Measurements from ENCODE around the gene GOLM1.

Gene GOLM1

GRCh38 chr9:86039991-86040860 is 59.1 kb downstream of the GOLM1 start:
- TF ChIP-seq CTCF (IDR thresholded peaks at IDR 0.05): no peak

DNA sequence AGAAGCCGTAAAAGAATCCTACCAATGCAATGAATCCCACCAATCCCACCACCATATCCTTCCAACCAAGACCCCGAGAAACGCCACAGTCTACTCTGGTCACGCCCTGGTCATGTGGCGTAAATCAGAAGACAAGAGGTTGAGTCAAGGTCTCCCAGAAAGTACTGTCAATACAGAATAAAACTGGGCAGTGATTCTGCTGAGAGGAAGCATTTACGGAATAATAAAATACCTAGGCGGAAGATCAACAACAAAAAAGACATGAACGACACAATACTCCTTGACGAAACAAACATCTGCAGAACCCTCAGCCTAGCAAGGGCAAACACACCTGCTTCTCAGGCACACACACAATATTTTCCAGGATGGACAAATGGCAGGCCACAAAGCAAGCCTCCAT is 62.8 kb downstream of the GOLM1 start:
- TF ChIP-seq CTCF (IDR thresholded peaks at IDR 0.05): no peak

DNA sequence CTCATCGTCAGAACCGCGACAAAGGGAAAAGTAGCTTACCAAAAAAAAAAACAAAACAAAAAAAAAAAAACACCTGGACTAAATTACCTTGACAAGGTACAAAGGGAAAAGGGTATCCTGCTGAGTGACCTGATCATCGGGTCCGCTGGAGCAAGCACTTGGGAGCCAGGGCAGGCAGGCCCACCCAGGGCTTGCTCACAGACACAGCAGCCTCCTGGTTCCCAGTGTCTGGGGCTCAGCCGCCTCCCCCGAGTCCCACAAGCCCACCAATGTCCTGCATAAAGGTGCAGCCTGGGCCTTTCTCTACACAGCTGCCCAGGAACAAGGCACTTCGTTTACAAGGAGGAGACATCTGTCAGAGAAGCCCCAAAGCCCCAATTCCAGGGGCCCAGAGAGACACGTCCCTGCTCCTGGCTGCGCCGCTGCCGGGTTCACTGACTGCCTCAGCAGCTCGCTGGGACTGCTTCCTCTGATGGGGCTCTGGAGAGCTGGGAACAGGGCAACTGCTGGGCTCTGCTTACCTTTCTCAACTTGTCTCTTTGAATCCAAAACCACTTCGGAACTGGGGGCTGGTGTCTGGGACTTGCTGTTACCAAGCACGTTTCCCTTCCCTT is 63.4 kb downstream of the GOLM1 start:
- TF ChIP-seq CTCF (IDR thresholded peaks at IDR 0.05): no peak

GRCh38 chr9:86034863-86035734 is 64.3 kb downstream of the GOLM1 start:
- peak; percentile 72 for TF ChIP-seq CTCF (IDR thresholded peaks at IDR 0.05)

GRCh38 chr9:86027767-86028166 is 71.6 kb downstream of the GOLM1 start:
- no peak for TF ChIP-seq CTCF (IDR thresholded peaks at IDR 0.05)

- TF ChIP-seq CTCF (IDR thresholded peaks at IDR 0.05): no peak
Observed at GRCh38 chr9:86022687-86023266, 76.6 kb downstream of the GOLM1 start.

DNA sequence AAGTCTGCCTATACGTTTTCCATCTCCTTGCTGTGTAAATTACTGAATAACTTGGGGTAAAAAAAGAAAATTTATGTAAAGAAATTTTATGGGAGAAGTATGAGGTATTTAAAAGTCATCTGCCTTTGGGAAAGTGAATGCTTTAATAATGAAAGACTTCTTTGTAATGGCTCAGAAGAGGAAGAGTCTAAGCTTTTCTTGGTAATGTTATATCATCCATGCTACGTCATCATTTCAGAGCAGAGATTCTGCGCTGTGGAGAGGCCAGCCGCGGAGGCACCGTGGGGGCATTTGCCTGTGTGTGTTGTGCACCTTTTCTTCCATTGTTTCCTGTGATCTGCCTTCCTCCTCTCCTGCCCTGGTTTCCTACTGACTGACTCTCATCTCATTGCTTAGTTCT is 78.2 kb downstream of the GOLM1 start:
- no peak for TF ChIP-seq CTCF (IDR thresholded peaks at IDR 0.05)
